HG02759 (cell line): ENCODE results near the gene LCN10.
"Not testable (repeated sequence)": the region's sequence is repeated elsewhere in the genome, so short reads cannot be mapped to it uniquely, and the experiment has no call there.

ENCODE experiments used
- ATAC-seq: cut with Tn5 transposase; IDR thresholded peaks from one replicate; pipeline ENCODE4 v1.9.1; 2021; ENCODE audit warnings: mild to moderate bottlenecking, moderate library complexity; ENCODE audit not compliant: unreplicated experiment

LCN10 gene

GRCh38 chr9:136755302-136756133 lies 12.8 kb upstream of the LCN10 start:
- not testable (repeated sequence) for ATAC-seq

DNA sequence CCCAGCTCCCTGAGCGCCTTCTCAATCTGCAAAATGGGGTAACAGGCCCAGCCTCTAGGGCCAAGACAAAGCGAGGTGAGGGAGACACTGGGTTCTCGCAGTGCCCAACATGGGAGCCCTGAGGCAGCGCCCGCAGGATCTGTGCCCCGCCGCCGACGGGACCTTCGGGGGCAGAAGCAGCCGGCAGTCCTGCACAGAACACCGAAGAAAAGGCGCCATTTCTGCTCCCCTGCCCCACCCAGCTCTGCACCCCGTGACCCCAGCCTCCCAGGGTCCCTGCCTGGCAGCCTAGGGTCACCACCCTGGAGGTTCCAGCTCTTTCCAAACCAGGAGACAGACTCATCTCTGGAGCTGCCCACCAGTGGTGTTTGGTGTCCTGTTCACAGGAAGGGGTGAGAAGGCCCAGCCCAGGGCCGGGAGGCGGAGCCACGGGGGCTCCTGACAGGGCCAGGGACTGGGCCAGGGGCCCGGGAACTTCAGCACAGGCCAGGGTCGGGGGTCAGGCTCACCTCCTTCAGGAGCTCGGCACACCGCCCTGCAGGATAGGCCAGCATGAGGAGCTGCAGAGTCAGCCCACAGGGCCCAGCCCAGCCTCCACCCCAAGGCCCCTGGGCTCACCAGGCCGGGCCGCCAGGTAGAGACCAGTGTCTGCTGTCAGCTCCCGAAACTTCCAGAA lies 12.0 kb upstream of the LCN10 start:
- ATAC-seq: no peak

GRCh38 chr9:136754059-136754572 lies 11.4 kb upstream of the LCN10 start:
- no peak for ATAC-seq

GRCh38 chr9:136753371-136754058 lies 10.8 kb upstream of the LCN10 start:
- no peak for ATAC-seq

- no peak for ATAC-seq
Measured at GRCh38 chr9:136751814-136752213, 9.1 kb upstream of the LCN10 start.

- ATAC-seq: no peak
Measured at GRCh38 chr9:136751244-136751643, 8.5 kb upstream of the LCN10 start.

GRCh38 chr9:136750526-136750925 lies 7.8 kb upstream of the LCN10 start:
- no peak for ATAC-seq

GRCh38 chr9:136748666-136749611 lies 6.2 kb upstream of the LCN10 start:
- ATAC-seq: no peak

- ATAC-seq: no peak
Measured at GRCh38 chr9:136748201-136748600, 5.5 kb upstream of the LCN10 start, which contains the start of gene LCN6. Gene LCN6 (minus strand): TSS chr9:136748525. CDS start chr9:136748483, 42 bp downstream.

DNA sequence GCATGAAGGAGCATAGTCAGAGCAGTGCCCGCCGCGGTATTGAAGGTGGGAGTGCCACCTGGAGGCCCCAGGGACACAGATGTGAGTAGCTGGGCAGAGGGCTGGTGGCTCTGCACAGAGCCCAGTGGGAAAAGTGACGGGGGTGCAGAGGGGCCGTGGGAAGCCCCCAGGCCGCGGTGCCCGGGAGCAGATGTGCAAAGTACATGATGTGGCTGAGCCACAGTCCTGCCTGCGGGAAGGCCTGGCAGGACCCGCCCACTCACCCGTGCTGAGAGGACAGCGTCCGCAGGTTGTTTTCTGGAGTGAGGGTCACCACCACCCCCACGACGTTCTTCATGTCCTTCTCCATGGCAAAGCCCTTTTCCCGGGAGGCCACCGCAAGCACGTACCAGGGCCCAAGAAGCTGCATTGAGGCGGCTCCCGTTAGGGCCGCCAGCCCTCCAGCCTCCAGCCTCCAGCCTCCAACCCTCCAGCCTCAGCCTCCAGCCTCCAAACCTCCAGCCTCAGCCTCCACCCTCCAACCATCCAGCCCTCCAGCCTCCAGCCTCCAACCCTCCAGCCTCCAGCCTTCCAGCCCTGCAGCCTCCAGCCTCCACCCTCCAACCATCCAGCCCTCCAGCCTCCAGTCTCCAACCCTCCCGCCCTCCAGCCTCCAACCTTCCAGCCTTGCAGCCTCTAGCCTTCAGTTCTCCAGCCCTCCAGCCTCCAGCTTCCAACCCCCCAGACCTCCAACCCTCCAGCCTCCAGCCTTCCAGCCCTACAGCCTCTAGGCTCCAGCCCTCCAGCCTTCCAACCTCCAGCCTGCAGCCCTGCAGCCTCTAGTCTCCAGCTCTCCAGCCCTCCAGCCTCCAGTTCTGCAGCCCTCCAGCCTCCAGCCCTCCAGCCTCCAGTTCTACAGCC lies 4.7 kb upstream of the LCN10 start:
- no peak for ATAC-seq

- no peak for ATAC-seq
Measured at GRCh38 chr9:136746621-136747020, 3.9 kb upstream of the LCN10 start.

GRCh38 chr9:136746155-136746490 lies 3.4 kb upstream of the LCN10 start:
- no peak for ATAC-seq

- ATAC-seq: no peak
Measured at GRCh38 chr9:136745389-136746154, 2.8 kb upstream of the LCN10 start.

GRCh38 chr9:136744773-136745172 lies 2.0 kb upstream of the LCN10 start:
- ATAC-seq: no peak

DNA sequence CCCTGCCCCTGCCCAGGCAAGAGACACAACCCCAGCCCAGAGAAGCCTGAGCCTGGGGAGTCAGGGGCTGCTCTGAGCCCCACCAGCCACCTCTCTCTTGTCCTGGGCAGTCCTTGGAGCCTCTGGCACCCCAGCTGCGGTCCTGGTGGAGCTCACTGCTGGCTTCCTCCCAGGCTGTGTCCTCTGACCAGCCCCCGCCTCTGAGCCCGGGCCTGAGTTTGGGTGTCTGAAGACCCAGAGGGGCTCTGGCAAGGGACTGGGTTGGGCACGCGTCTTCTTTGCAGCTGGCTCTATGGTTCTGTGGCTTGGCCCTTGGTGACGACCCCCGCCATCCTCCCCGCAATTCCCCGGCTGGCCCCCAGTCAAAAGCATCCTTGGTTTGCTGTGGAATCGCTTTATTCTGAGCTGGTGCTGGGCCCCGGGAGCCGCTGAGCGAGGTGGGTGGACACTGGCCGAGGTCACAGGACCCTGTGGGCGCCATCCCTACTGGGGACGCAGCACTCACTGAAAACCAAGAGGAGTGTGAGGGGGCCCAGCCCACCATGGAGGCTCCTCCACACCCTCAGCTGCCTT lies 985 bp upstream of the LCN10 start:
- ATAC-seq: no peak

- ATAC-seq: no peak
Measured at GRCh38 chr9:136741883-136742571, 713 bp downstream of the LCN10 start.

GRCh38 chr9:136740971-136741882 lies 1.5 kb downstream of the LCN10 start:
- ATAC-seq: no peak
